ENCODE results near the gene CAPZB.
A peak's percentile ranks its signal among the peaks of the same experiment; 100 is the strongest.

CAPZB gene

DNA sequence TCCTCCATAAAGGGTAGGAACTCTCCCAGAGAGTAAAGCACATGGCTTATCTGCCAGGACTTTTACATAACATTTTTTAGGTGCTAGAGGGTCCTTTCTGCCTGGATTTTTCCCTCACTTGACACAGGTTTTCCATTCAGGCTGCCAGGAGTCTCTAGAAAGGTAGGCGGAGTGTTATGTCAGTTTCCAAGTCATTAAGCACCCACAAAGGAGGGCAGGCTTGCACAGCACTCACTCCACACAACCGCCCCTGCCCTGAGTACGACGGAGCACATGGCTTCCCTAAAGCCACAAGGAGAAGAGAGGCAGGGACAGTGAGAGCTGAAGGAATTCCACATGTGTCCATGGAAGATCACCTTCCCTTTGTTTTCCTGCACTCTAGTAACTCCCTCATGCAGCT is 55.7 kb downstream of the CAPZB start:
- TF ChIP-seq CTCF (IDR thresholded peaks at IDR 0.05; ENCODE audit: unreplicated experiment in 3 of 3) = no peak
- no peaks in the 10 kb centered on the region for H3K27me3 Mint-ChIP-seq (ENCODE audit: low read depth)
- H3K4me1 Mint-ChIP-seq = peaks cover 71% of the 10 kb centered on the region
- no peaks in the 10 kb centered on the region for H3K9me3 Mint-ChIP-seq
- peaks cover 6% of the 10 kb centered on the region for H3K36me3 Mint-ChIP-seq (ENCODE audit: low read depth)
- H3K27ac Mint-ChIP-seq = peak overlapping the region; percentile 9 to 70 (median 70)
- H3K4me3 Mint-ChIP-seq = no peak overlapping the region

GRCh38 chr1:19427087-19427781 is 58.1 kb downstream of the CAPZB start:
- H3K9me3 Mint-ChIP-seq = no peaks in the 10 kb centered on the region
- no peaks in the 10 kb centered on the region for H3K27me3 Mint-ChIP-seq (ENCODE audit: low read depth)
- peaks cover 65% of the 10 kb centered on the region for H3K4me1 Mint-ChIP-seq
- peak overlapping the region in 1 of 3 experiments; percentile 68 for H3K27ac Mint-ChIP-seq
- H3K36me3 Mint-ChIP-seq (ENCODE audit: low read depth) = peaks cover 3% of the 10 kb centered on the region
- TF ChIP-seq CTCF (IDR thresholded peaks at IDR 0.05; ENCODE audit: unreplicated experiment in 3 of 3) = no peak
- H3K4me3 Mint-ChIP-seq = no peak overlapping the region

DNA sequence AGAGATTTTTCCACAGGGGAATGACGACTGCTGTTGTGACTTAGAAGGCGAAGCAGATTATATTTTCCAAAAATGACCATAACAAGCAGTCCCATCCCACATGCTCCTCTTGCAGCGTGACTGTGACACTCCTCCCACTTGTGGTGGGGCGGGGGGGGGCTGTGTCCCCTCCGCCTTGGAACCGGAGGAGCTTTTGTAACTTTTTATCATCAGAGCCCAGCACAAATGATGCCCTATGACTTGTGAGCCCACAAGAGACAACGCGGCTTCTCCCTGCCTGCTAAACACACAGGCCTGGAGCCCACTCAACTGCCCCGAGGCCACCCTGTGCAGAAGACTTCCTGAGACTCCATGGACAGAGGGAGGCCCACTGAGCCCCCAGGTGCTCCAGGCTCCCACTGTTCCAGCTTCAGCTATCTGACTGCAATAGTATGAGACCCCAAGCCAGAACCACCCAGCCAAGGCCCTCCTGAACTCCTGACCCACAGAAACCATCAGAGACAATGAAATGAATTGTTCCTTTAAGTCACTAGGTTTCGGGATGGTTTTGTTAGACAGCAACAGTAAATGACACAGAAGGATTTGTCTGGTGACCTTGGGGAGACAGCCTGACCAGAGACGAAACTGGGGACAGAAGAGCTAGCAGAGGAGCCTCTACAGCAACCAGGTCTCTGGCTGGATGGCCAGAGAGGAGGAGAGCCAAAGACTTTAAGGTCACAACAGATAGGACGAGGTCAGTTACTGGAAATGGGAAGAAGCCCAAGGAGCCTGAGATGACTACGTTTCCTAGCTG is 58.8 kb downstream of the CAPZB start:
- no peak for TF ChIP-seq CTCF (IDR thresholded peaks at IDR 0.05; ENCODE audit: unreplicated experiment in 3 of 3)
- no peak overlapping the region for H3K4me3 Mint-ChIP-seq
- peak overlapping the region in 1 of 3 experiments; percentile 68 for H3K27ac Mint-ChIP-seq
- no peaks in the 10 kb centered on the region for H3K27me3 Mint-ChIP-seq (ENCODE audit: low read depth)
- no peaks in the 10 kb centered on the region for H3K9me3 Mint-ChIP-seq
- peaks cover 3% of the 10 kb centered on the region for H3K36me3 Mint-ChIP-seq (ENCODE audit: low read depth)
- H3K4me1 Mint-ChIP-seq = peaks cover 70% of the 10 kb centered on the region

DNA sequence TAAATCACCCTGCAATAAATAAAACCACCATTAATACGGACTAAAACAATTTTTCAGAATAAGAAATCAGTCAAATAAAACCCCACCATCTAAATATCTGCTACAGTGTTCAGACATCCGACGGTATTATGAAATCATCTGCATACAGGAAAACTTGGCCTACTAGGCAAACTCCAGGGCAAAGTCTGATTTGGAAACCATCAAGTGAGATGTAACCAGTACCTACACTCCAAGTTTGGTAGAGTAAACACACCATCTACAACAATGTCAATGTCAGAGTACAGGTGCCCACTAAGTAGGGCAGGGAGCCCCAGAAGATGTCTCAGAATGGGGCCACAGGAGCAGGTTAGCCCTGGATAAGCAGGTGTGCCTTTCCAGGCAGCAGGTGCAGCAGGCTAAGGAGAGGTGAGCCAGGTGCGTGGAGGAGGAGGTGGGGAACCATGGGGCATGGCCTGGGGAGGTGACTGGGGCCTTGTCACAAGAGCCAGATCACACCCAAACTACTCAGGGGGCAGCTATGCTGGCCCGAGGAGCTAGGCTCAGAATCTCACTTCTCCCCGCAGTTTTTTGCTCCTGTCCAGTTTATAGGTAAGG is 59.6 kb downstream of the CAPZB start:
- H3K27ac Mint-ChIP-seq = peak overlapping the region in 1 of 3 experiments; percentile 50
- no peak overlapping the region for H3K4me3 Mint-ChIP-seq
- H3K4me1 Mint-ChIP-seq = peaks cover 75% of the 10 kb centered on the region
- no peak for TF ChIP-seq CTCF (IDR thresholded peaks at IDR 0.05; ENCODE audit: unreplicated experiment in 3 of 3)
- H3K36me3 Mint-ChIP-seq (ENCODE audit: low read depth) = peaks cover 3% of the 10 kb centered on the region
- no peaks in the 10 kb centered on the region for H3K27me3 Mint-ChIP-seq (ENCODE audit: low read depth)
- H3K9me3 Mint-ChIP-seq = no peaks in the 10 kb centered on the region

DNA sequence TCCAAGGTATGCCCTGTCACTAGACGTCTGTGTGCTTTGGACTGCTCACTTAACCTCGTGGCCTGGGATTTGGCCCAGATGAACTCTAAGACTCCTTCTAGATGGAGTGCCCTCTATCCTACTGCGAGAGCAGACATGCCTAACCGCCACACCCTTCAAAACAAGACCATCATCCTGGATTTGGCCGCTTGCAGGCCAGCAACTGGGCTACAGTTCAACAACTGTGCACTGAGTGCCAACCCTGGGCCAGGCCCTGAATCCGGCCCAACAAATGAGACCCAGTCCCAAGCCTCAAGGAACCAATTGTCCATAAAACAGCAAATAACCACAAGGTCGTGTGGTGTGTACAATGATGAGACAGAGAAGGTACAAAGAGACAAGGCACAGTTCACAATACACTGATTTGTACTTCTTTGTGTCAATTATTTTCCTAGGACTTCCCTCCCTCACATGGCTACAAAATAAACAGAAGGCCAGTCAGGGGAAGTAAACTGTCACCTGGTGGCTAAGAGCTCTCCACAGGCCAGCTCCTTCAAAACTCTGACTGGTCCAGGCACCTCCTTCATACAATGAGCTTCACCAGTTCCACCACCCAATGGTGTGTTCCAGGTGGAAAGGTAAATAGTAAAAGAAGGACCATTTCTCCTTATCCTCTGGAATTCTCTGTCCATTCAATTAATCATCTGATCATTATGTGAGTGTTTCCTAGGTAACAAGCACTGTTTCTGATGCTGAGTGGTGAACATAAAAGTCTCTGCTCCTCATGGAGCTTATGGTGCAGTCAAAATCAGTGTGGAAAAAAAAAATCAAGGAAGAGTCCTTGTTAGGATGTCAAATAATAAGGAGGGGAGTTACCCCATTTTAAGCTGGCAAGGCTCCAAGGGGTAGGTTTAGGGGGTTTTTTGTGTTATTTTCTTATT is 60.4 kb downstream of the CAPZB start:
- H3K4me3 Mint-ChIP-seq = no peak overlapping the region
- H3K9me3 Mint-ChIP-seq = no peaks in the 10 kb centered on the region

More for the DNA sequence above, 60.4 kb downstream of the CAPZB start:
- peaks cover 3% of the 10 kb centered on the region for H3K36me3 Mint-ChIP-seq (ENCODE audit: low read depth)
- H3K27me3 Mint-ChIP-seq (ENCODE audit: low read depth) = no peaks in the 10 kb centered on the region
- H3K4me1 Mint-ChIP-seq = peaks cover 67% of the 10 kb centered on the region
- no peak overlapping the region for H3K27ac Mint-ChIP-seq
- no peak for TF ChIP-seq CTCF (IDR thresholded peaks at IDR 0.05; ENCODE audit: unreplicated experiment in 3 of 3)
